Dermis microvascular lymphatic vessel endothelial cell (primary cell): ENCODE results near the gene FAM222A. TPM values are rescaled to one million over a fixed set of nuclear protein-coding genes. Genes with fewer than 3 reads are reported as not detected.

ENCODE experiments used
- DNase-seq, 2 donors: peaks; one replicate each; pipeline versions ENCODE4 v3.0.0 to v3.0.0-alpha.2; 2010; ENCODE audit warnings: low read depth in 2 of 2
- total RNA-seq: library from RNA; depleted of rRNA; stranded (reverse); fragments of >200 nt; gene quantifications from 2 replicates; pipeline ENCODE4 v1.2.1, GENCODE V29; 2014

Gene FAM222A
- total RNA-seq, 1 donor from 2014 or later: 0.26 TPM

- no peak for DNase-seq
Measured at GRCh38 chr12:109770861-109771670, 57.4 kb downstream of the FAM222A start.

GRCh38 chr12:109771746-109772621 lies 58.4 kb downstream of the FAM222A start:
- no peak for DNase-seq

GRCh38 chr12:109772622-109773321 lies 59.1 kb downstream of the FAM222A start:
- DNase-seq: no peak

GRCh38 chr12:109773384-109774011 lies 59.9 kb downstream of the FAM222A start:
- no peak for DNase-seq

GRCh38 chr12:109775172-109775881 lies 61.7 kb downstream of the FAM222A start:
- peak; percentile 32 to 68 for DNase-seq

- DNase-seq: no peak
Measured at GRCh38 chr12:109776624-109777023, 63.0 kb downstream of the FAM222A start.

GRCh38 chr12:109777544-109777943 lies 63.9 kb downstream of the FAM222A start:
- DNase-seq: peak in 1 of 2 donors; percentile 14

- DNase-seq: no peak
Measured at GRCh38 chr12:109778684-109779083, 65.1 kb downstream of the FAM222A start.

GRCh38 chr12:109779382-109779781 lies 65.8 kb downstream of the FAM222A start:
- peak in 1 of 2 donors; percentile 8 for DNase-seq

- no peak for DNase-seq
Measured at GRCh38 chr12:109781668-109782325, 68.2 kb downstream of the FAM222A start.

GRCh38 chr12:109782326-109782703 lies 68.7 kb downstream of the FAM222A start:
- DNase-seq: no peak

- no peak for DNase-seq
Measured at GRCh38 chr12:109783135-109783964, 69.7 kb downstream of the FAM222A start.

GRCh38 chr12:109783965-109784244 lies 70.3 kb downstream of the FAM222A start:
- DNase-seq: no peak

GRCh38 chr12:109785854-109786253 lies 72.2 kb downstream of the FAM222A start:
- no peak for DNase-seq

GRCh38 chr12:109786799-109787198 lies 73.2 kb downstream of the FAM222A start:
- no peak for DNase-seq

GRCh38 chr12:109789526-109790048 lies 76.0 kb downstream of the FAM222A start:
- no peak for DNase-seq

GRCh38 chr12:109792992-109793391 lies 79.4 kb downstream of the FAM222A start:
- no peak for DNase-seq

- DNase-seq: no peak
Measured at GRCh38 chr12:109793411-109793810, 79.8 kb downstream of the FAM222A start.

- no peak for DNase-seq
Measured at GRCh38 chr12:109793826-109794501, 80.3 kb downstream of the FAM222A start.
